Fibroblast of skin of left biceps (primary cell): ENCODE data around the gene MBD5.

Source experiments
- DNase-seq, 2 experiments: peaks; one replicate each; pipeline ENCODE4 v3.0.0-alpha.2; 2013; ENCODE audit warnings: low read depth in 2 of 2

Gene MBD5

GRCh38 chr2:148546270-148546669 lies 525.4 kb downstream of the MBD5 start:
- DNase-seq, result no peak

- DNase-seq, result no peak
Observed at GRCh38 chr2:148548716-148549400, 528.0 kb downstream of the MBD5 start.

DNA sequence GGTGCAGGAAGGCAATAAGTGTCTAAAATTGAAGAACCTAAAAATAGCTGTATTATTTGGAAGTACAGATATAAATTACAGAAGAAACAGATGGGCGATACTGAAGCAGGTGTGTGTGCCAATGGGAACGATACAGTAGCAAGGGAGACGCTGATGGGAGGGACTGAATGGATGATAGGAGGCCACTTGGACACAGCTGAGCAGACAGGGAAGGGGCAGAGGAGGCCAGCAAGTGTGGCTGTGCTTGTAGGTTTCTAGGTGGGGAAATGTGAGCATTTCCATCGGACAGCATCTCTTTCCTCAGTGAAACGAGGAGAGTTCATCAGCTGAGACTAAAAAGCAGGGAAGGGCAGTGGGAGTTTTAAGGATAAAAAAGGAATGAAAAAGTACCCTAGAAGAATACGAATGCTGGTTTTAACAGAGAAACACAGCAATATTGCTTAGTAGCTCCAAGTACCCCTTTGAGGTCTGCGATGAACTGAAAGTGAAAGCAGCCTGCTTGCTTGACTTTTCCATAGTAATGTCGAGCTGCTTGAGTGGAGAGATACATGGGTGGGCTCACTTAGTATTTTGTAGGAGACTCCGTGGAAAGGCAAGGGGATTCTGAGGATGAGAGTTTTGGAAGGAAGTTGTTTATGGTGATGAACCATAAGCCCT lies 531.9 kb downstream of the MBD5 start:
- DNase-seq, result no peak

- no peak for DNase-seq
Observed at GRCh38 chr2:148553332-148553887, 532.5 kb downstream of the MBD5 start.

DNA sequence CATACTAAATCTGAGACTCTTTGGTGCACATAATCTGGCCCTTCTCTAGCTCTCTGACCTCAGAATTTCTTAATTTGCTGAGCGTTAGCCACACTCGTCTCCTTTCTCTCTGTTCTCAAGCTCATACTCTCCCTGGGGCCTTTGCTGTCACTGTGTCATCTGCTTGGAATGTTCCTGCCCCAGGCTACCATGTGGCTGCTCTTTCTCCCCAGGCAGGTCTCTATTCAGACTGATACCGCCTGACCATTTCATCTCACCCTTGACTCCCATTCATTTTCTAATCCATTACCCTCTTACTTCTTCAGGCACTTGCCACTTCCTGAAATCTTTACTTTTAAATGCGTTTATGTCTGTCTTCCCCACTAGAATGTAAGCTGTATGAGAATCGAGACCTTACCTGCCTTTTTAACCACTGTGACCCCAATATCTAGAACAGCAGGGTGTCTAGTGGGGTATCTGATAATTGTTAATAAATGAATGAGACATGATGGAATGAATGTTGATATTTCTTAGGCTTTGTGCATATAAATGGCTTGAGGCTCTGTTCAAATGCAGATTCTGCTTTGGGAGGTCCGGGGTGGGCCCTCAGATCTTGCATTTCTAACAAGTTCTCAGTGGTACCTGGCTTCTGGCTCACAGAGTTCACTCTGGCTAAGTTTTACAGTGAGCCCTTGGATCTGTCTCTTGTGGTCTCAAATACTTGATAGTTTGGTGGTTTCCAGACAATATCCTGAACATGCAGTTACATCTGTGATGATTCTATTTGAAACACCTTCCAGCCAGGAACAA lies 533.8 kb downstream of the MBD5 start:
- no peak for DNase-seq

DNA sequence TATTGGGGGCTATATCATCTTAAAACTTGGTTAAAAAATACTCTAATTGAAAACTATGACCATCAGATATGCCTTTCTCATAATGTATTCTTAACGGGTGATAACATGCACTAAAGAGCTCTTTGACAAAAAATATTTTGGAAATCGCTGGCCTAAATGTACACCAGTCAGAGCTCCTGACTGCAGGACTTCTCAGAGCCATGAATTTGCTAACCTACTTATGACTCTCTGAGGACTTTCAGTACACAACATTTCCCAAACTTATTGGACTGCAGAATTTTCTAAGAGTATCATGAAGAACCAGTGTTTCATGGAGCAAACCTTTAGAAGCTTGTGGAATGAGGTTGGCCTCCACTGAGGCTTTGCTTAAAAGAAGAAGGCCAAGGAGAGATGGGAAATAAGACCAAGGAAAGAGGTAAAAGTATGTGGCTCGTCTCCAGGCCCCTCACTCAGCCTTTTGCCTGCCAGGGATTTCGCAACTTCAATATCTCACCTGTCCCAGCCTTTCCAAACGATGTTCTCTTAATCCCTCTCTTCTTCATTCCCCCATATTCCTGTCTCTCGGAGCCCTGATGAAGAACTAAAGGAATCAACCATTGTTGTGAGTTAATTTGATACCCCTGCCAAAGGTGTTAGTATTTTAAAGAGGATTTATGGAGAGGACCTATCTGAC lies 534.9 kb downstream of the MBD5 start:
- DNase-seq, result no peak

DNA sequence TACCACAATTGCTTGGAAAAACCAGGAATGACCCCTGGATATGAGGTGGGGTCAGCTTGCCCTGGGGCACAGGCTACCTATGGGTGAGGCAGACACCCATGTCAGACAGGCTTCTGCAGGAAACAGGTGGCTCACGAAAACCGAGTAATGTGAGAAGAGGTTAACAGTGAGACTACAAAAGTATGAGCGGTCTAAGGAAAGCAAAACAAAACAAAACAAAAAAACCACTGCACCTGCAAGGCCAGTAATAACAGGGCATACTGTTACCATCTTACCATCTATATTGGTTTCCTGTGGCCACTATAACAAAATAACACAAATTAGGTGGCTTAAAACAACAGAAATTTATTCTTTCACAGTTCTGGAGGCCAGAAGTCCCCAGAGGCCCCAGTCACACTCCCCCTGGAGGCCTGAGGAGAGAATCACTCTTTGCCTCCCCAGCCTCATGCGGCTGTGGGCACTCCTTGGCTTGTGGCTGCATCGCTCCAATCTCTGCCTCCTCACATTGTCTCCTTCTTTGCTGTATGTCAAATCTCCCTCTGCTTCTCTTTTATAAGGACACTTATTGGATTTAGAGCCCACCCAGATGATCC lies 537.0 kb downstream of the MBD5 start:
- DNase-seq, result no peak

GRCh38 chr2:148560496-148560895 lies 539.6 kb downstream of the MBD5 start:
- DNase-seq, result no peak

DNA sequence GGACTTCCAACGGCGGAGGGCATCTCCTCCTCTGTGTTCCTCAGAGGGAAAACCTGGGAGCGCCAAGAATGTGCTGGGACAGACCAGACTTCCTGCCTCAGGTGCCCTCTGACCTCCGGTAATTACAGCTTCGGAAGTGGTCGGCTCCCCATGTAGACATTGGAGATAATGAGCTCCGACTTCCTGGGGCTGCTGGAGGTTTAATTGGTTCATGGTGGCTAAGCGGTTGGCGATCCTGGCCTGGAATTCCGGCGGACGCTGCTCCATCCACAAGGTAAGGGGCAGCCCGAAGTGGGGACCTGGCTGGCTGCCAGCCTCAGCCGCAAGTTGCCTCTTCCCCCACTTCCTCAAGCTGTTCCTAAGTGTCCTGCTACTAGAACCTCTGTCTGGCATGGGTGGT lies 540.5 kb downstream of the MBD5 start:
- DNase-seq, result no peak

DNA sequence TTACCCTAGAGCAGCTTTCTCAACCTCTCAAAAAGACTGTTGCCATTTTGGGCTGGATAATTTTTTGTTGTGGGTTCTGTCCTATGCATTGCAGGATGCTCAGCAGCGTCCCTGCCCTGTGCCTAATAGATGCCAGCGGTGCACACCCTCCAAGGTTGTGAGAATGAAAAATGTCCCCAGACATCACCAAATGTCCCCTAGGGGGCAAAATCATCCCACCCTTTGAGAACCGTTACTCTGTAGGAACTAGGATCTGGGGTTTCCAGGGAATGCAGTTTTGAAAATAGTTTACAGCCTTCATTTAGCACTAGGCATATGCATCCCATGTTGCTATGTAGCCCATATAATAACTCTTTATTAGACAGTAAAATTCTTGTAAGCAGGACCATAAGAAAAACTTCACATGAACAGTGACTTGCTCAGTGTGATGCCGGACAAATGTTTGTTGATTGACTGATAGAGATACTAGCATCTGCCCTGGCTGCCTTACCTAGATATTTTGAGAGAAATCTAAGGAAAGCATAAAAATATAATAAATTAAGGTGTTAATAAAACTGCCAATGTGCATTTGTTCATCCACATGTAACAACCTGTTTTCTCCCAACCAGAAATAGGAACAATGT lies 544.5 kb downstream of the MBD5 start:
- no peak for DNase-seq
